Smooth muscle cell (in vitro differentiated cells): ENCODE results near the gene NR1I3. TPM values are rescaled to one million over a fixed set of nuclear protein-coding genes. Genes with fewer than 3 reads are reported as not detected.
"Not testable (repeated sequence)": the region's sequence is repeated elsewhere in the genome, so short reads cannot be mapped to it uniquely, and the experiment has no call there.

ENCODE experiments used
- DNase-seq: peaks from one replicate; lab custom pipeline; 2025; ENCODE audit not compliant: unreplicated experiment; lab: John Stamatoyannopoulos, UW
- H2AFZ ChIP-seq: fragments of 200-600 bp; sonication (generic); 2 replicates; pipeline ENCODE4 v1.6.0; 2016; ENCODE audit warnings: antibody characterized with exemption, low read depth, mild to moderate bottlenecking
- H3F3A ChIP-seq: fragments of 200-600 bp; sonication (generic); 2 replicates; pipeline ENCODE4 v1.6.0; 2017; ENCODE audit warnings: antibody characterized with exemption, low read depth
- H3K27ac ChIP-seq: fragments of 200-600 bp; sonication (generic); 2 replicates; pipeline ENCODE4 v1.5.1; 2016; ENCODE audit warnings: low read depth, mild to moderate bottlenecking
- H3K27me3 ChIP-seq: fragments of 200-600 bp; sonication (generic); 2 replicates; pipeline ENCODE4 v1.6.1; 2016; ENCODE audit warnings: low read depth, mild to moderate bottlenecking
- H3K36me3 ChIP-seq: fragments of 200-600 bp; sonication (generic); 2 replicates; pipeline ENCODE4 v1.5.1; 2016; ENCODE audit warnings: low read depth
- H3K4me1 ChIP-seq: fragments of 200-600 bp; sonication (generic); 2 replicates; pipeline ENCODE4 v1.5.1; 2016; ENCODE audit warnings: low read depth
- H3K4me2 ChIP-seq: fragments of 200-600 bp; sonication (generic); 2 replicates; pipeline ENCODE4 v1.6.0; 2016; ENCODE audit warnings: mild to moderate bottlenecking
- H3K4me3 ChIP-seq: fragments of 200-600 bp; sonication (generic); 2 replicates; pipeline ENCODE4 v1.5.1; 2016; ENCODE audit warnings: mild to moderate bottlenecking
- H3K79me2 ChIP-seq: fragments of 200-600 bp; sonication (generic); 2 replicates; pipeline ENCODE4 v1.6.0; 2016; ENCODE audit warnings: low read depth, mild to moderate bottlenecking
- H3K9ac ChIP-seq: fragments of 200-600 bp; sonication (generic); 2 replicates; pipeline ENCODE4 v1.6.0; 2016; ENCODE audit warnings: low read depth
- H3K9me3 ChIP-seq: fragments of 200-600 bp; sonication (generic); replicated peaks from 2 replicates; pipeline ENCODE4 v1.5.1; 2016; ENCODE audit warnings: low read depth
- H4K20me1 ChIP-seq: fragments of 200-600 bp; sonication (generic); 2 replicates; pipeline ENCODE4 v1.6.0; 2016; ENCODE audit warnings: low read depth
- CTCF ChIP-seq: fragments of 200-600 bp; sonication (generic); IDR thresholded peaks from 2 replicates; pipeline ENCODE4 v1.5.1; 2017; ENCODE audit warnings: borderline replicate concordance, mild to moderate bottlenecking, antibody characterized with exemption; ENCODE audit not compliant: insufficient read depth, poor library complexity, severe bottlenecking
- WGBS: methylation state at CpG from one replicate; pipeline ENCODE4 v1.1.7; 2016; ENCODE audit warnings: low lambda C conversion rate; 5-methylcytosine and 5-hydroxymethylcytosine counted together
- polyA plus RNA-seq: library from polyadenylated mRNA; unstranded; fragments of >200 nt; fragmentation: Nextera tagmentation; extraction: Ambion mirVana; gene quantifications from 2 replicates; pipeline ENCODE4 v1.2.1, GENCODE V29; 2016
- total RNA-seq: library from RNA; depleted of rRNA; stranded (reverse); fragments of >200 nt; gene quantifications from 2 replicates; pipeline ENCODE4 v1.2.3, GENCODE V29; 2014

The NR1I3 gene
- total and polyA plus RNA-seq, 2 experiments from 2014 or later = 0.90 TPM; not detected in 1

DNA sequence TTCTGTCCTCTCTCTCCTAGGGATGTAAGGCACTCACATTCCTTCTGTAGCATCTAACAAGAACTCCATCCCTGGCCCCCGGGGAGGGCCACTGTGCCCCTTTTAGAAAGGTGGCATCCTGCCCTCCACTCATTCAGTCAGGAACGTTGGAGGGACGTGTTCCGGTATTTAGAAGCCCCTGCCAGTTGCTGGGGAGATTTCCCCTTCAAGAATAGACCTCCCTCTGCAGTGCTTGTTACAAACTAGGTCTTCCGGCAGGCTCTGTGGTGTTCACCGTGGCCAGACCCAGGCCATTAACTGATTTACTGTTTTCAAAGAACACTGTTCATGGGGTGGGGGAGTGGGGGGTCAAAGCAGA lies 21.3 kb upstream of the NR1I3 start:
- peak overlapping the region; percentile 50 for H3K4me3 ChIP-seq
- no peak overlapping the region for H3K27ac ChIP-seq
- peak overlapping the region; percentile 95 for H3K4me2 ChIP-seq
- DNase-seq = no peak
- H4K20me1 ChIP-seq = no peaks in the 10 kb centered on the region
- H3K36me3 ChIP-seq = no peaks in the 10 kb centered on the region
- H3F3A ChIP-seq = no peaks in the 10 kb centered on the region
- 48% methylated on average over 6 of the region's 6 CpGs for WGBS
- H3K9me3 ChIP-seq = peaks cover 6% of the 10 kb centered on the region
- peaks cover 47% of the 10 kb centered on the region for H3K27me3 ChIP-seq
- H3K9ac ChIP-seq = no peak overlapping the region
- no peaks in the 10 kb centered on the region for H3K79me2 ChIP-seq
- TF ChIP-seq CTCF = no peak
- no peak overlapping the region for H2AFZ ChIP-seq
- H3K4me1 ChIP-seq = no peaks in the 10 kb centered on the region

- H3K9me3 ChIP-seq = peaks cover 6% of the 10 kb centered on the region
- H3K4me3 ChIP-seq = peak within 1 kb of the TSS; percentile 50
- H3K4me2 ChIP-seq = peak within 1 kb of the TSS; percentile 95
- H3K36me3 ChIP-seq = no peaks in the 10 kb centered on the region
- peaks cover 47% of the 10 kb centered on the region for H3K27me3 ChIP-seq
- no peak for TF ChIP-seq CTCF
- no peak within 1 kb of the TSS for H3K9ac ChIP-seq
- 9% methylated on average over 56 of the region's 62 CpGs for WGBS
- H2AFZ ChIP-seq = peak within 1 kb of the TSS; percentile 72
- no peaks in the 10 kb centered on the region for H3K4me1 ChIP-seq
- DNase-seq = no peak
- H4K20me1 ChIP-seq = no peaks in the 10 kb centered on the region
- H3F3A ChIP-seq = no peaks in the 10 kb centered on the region
- H3K27ac ChIP-seq = no peak within 1 kb of the TSS
- no peaks in the 10 kb centered on the region for H3K79me2 ChIP-seq
Observed at GRCh38 chr1:161258439-161259344, 20.7 kb upstream of the NR1I3 start, which contains the start of gene PCP4L1. Gene PCP4L1 (plus strand): TSS chr1:161258745. CDS start chr1:161258975, 230 bp downstream.

GRCh38 chr1:161257109-161257508 lies 19.1 kb upstream of the NR1I3 start:
- DNase-seq, H3K36me3 ChIP-seq, H3K4me1 ChIP-seq, H3K27ac ChIP-seq, H4K20me1 ChIP-seq, H2AFZ ChIP-seq, H3F3A ChIP-seq, H3K9me3 ChIP-seq, H3K9ac ChIP-seq, H3K79me2 ChIP-seq, H3K4me2 ChIP-seq, H3K4me3 ChIP-seq: not testable (repeated sequence)
- H3K27me3 ChIP-seq = peaks cover 40% of the 10 kb centered on the region
- WGBS = 95% methylated on average over 5 of the region's 5 CpGs

DNA sequence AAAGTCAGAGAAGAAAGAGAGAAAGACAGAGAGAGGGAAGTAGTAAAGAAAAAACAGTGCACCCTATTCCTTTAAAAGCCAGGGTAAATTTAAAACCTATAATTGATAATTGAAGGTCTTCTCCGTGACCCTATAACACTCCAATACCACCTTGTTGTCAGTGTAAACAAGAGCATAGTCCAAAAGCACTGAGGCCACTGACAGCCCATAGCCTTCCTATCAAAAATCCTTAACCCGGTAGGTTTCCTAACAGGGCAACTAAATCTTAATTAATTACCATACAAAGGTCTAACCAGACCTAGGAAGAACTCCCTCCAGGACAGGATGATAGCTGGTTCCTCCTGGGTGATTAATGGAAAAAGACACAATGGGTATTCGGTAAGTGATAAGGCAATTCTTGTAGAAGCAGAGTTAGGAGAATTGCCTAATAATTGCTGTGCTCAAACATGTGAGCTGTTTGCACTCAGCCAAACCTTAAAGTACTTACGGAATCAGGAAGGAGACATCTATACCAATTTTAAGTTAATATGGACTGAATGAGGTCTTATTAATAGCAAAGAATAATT lies 18.0 kb upstream of the NR1I3 start:
- DNase-seq, H4K20me1 ChIP-seq, H3K4me3 ChIP-seq, H3K9me3 ChIP-seq, H3K9ac ChIP-seq, H3K4me1 ChIP-seq, H3K27ac ChIP-seq, H2AFZ ChIP-seq, H3K36me3 ChIP-seq, H3F3A ChIP-seq, H3K4me2 ChIP-seq, H3K79me2 ChIP-seq: not testable (repeated sequence)
- 77% methylated on average over 4 of the region's 4 CpGs for WGBS
- H3K27me3 ChIP-seq = peaks cover 31% of the 10 kb centered on the region

DNA sequence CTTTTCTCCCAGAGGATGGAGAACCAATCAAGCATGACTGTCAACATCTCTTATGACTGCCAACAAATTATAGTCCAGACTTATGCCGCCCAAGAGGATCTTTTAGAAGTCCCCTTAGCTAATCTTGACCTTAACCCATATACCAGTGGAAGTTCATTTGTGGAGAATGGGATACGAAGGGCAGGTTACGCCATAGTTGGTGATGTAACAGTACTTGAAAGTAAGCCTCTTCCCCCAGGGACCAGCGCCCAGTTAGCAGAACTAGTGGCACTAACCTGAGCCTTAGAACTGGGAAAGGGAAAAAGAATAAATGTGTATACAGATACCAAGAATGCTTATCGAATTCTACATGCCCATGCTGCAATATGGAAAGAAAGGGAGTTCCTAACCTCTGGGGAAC lies 17.3 kb upstream of the NR1I3 start:
- not testable (repeated sequence) for H3K79me2 ChIP-seq, H3K36me3 ChIP-seq, DNase-seq, H2AFZ ChIP-seq, H3K4me1 ChIP-seq, H3K4me3 ChIP-seq, H3F3A ChIP-seq, H3K4me2 ChIP-seq, H4K20me1 ChIP-seq, H3K9ac ChIP-seq, H3K27ac ChIP-seq, H3K9me3 ChIP-seq
- 79% methylated on average over 5 of the region's 5 CpGs for WGBS
- H3K27me3 ChIP-seq = peaks cover 23% of the 10 kb centered on the region
